DOHH2 (cell line): ENCODE data around the gene DLG1.

Experiments
- H3F3A ChIP-seq: fragments of 200-600 bp; sonication (generic), shearing (Covaris generic); 2 replicates; pipeline ENCODE4 v1.6.0; 2016; ENCODE audit warnings: antibody characterized with exemption, mild to moderate bottlenecking; ENCODE audit not compliant: control insufficient read depth, insufficient read depth
- H3K27ac ChIP-seq: fragments of 200-600 bp; sonication (generic); 2 replicates; pipeline ENCODE4 v1.5.1; 2014; ENCODE audit warnings: low read depth, mild to moderate bottlenecking, low read length, moderate library complexity
- H3K27me3 ChIP-seq: fragments of 200-600 bp; sonication (generic); 2 replicates; pipeline ENCODE4 v1.6.1; 2014; ENCODE audit warnings: mild to moderate bottlenecking, low read length, mixed read lengths; ENCODE audit not compliant: control insufficient read depth
- H3K36me3 ChIP-seq: fragments of 200-600 bp; sonication (generic); 2 replicates; pipeline ENCODE4 v1.6.1; 2014; ENCODE audit warnings: mild to moderate bottlenecking, low read length, moderate library complexity, mixed read lengths; ENCODE audit not compliant: control insufficient read depth
- H3K4me1 ChIP-seq: fragments of 200-600 bp; sonication (generic); 2 replicates; pipeline ENCODE4 v1.6.1; 2014; ENCODE audit warnings: mild to moderate bottlenecking, low read length, mixed read lengths; ENCODE audit not compliant: control insufficient read depth
- H3K4me2 ChIP-seq: fragments of 200-600 bp; sonication (generic); 2 replicates; pipeline ENCODE4 v1.6.0; 2014; ENCODE audit warnings: mild to moderate bottlenecking, low read length, moderate library complexity
- H3K4me3 ChIP-seq: fragments of 200-600 bp; sonication (generic); 2 replicates; pipeline ENCODE4 v1.5.1; 2014; ENCODE audit warnings: mild to moderate bottlenecking, low read length, mixed read lengths
- H3K79me2 ChIP-seq: fragments of 200-600 bp; sonication (generic); 2 replicates; pipeline ENCODE4 v1.6.1; 2014; ENCODE audit warnings: mild to moderate bottlenecking, low read length, mixed read lengths; ENCODE audit not compliant: control insufficient read depth
- H3K9me2 ChIP-seq: fragments of 200-600 bp; sonication (generic); replicated peaks from 2 replicates; pipeline ENCODE4 v1.6.1; 2014; ENCODE audit warnings: mild to moderate bottlenecking, low read length, mixed read lengths; ENCODE audit not compliant: control insufficient read depth
- H3K9me3 ChIP-seq: fragments of 200-600 bp; sonication (generic); 2 replicates; pipeline ENCODE4 v1.6.1; 2014; ENCODE audit warnings: antibody characterized with exemption, low read length, mixed read lengths; ENCODE audit not compliant: control insufficient read depth, insufficient read depth
- H4K20me1 ChIP-seq: fragments of 200-600 bp; sonication (generic); 2 replicates; pipeline ENCODE4 v1.6.0; 2014; ENCODE audit warnings: low read depth, mild to moderate bottlenecking, antibody characterized with exemption, low read length, moderate library complexity; ENCODE audit not compliant: control insufficient read depth, insufficient read depth
- CTCF ChIP-seq: fragments of 200-600 bp; sonication (generic); IDR thresholded peaks from one replicate; pipeline ENCODE4 v1.5.1; 2014; ENCODE audit warnings: antibody characterized with exemption, mild to moderate bottlenecking, low read depth, low read length; ENCODE audit not compliant: poor library complexity, severe bottlenecking
- EZH2phosphoT487 ChIP-seq: fragments of 200-600 bp; sonication (generic); IDR thresholded peaks from 2 replicates; pipeline ENCODE4 v1.6.1; 2017; ENCODE audit warnings: borderline replicate concordance, mild to moderate bottlenecking, antibody characterized with exemption, low read length, moderate library complexity, mixed read lengths

The DLG1 gene

GRCh38 chr3:197041875-197042488 is 256.4 kb downstream of the DLG1 start:
- peaks cover 16% of the 10 kb centered on the region for H3K36me3 ChIP-seq
- H3K27ac ChIP-seq, result no peak overlapping the region

GRCh38 chr3:197040658-197041057 is 257.8 kb downstream of the DLG1 start:
- peaks cover 19% of the 10 kb centered on the region for H3K4me1 ChIP-seq
- no peaks in the 10 kb centered on the region for H3K9me2 ChIP-seq
- no peak overlapping the region for H3K4me2 ChIP-seq
- H3K79me2 ChIP-seq, result no peaks in the 10 kb centered on the region
- H3K27ac ChIP-seq, result no peak overlapping the region
- 0 out of 2 replicates have a peak, but pooled peaks cover 4% of the 10 kb centered on the region for H3F3A ChIP-seq
- H3K36me3 ChIP-seq, result peaks cover 9% of the 10 kb centered on the region
- H3K9me3 ChIP-seq, result no peaks in the 10 kb centered on the region
- TF ChIP-seq EZH2phosphoT487, result no peak
- TF ChIP-seq CTCF, result no peak
- H3K4me3 ChIP-seq, result no peak overlapping the region
- no peaks in the 10 kb centered on the region for H4K20me1 ChIP-seq
- peaks cover 19% of the 10 kb centered on the region for H3K27me3 ChIP-seq

More at GRCh38 chr3:197041875-197042488, 256.4 kb downstream of the DLG1 start:
- no peaks in the 10 kb centered on the region for H3K9me2 ChIP-seq
- H3K4me1 ChIP-seq, result peaks cover 8% of the 10 kb centered on the region
- H3F3A ChIP-seq, result 0 out of 2 replicates have a peak, but pooled peaks cover 4% of the 10 kb centered on the region
- TF ChIP-seq EZH2phosphoT487 (no peak), CTCF (no peak)
- H3K4me3 ChIP-seq, result no peak overlapping the region
- H3K79me2 ChIP-seq, result no peaks in the 10 kb centered on the region
- H3K4me2 ChIP-seq, result no peak overlapping the region
- peaks cover 6% of the 10 kb centered on the region for H3K27me3 ChIP-seq
- H3K9me3 ChIP-seq, result no peaks in the 10 kb centered on the region
- no peaks in the 10 kb centered on the region for H4K20me1 ChIP-seq

- Histone ChIP-seq H3K36me3 (peaks cover 3% of the 10 kb centered on the region; the same call in 1 of the 2 replicates), H4K20me1 (no peaks in the 10 kb centered on the region), H3K27me3 (peaks cover 28% of the 10 kb centered on the region), H3F3A (peaks cover 4% of the 10 kb centered on the region; the same call in 1 of the 2 replicates), H3K9me2 (no peaks in the 10 kb centered on the region), H3K4me1 (peaks cover 19% of the 10 kb centered on the region), H3K9me3 (no peaks in the 10 kb centered on the region), H3K4me2 (no peak overlapping the region), H3K4me3 (no peak overlapping the region), H3K79me2 (no peaks in the 10 kb centered on the region), H3K27ac (no peak overlapping the region)
- TF ChIP-seq EZH2phosphoT487 (no peak), CTCF (no peak)
Observed at GRCh38 chr3:197038679-197039462, 259.5 kb downstream of the DLG1 start.
